Liver (tissue), 3 donors: ENCODE data around the gene SLC16A10.

ENCODE experiments used
- CTCF ChIP-seq: fragments of 150-350 bp; IDR thresholded peaks from 2 replicates; pipeline ENCODE4 v1.5.1; 2017; ENCODE audit warnings: improper control_type of control experiment, low read depth, low read length; ENCODE audit not compliant: missing input control
- GABPA ChIP-seq, 2 donors: IDR thresholded peaks in 1 of 2; conservative IDR thresholded peaks in 1 of 2; 2 replicates each; pipeline ENCODE4 v1.6.1; 2016; ENCODE audit warnings: antibody characterized with exemption in 2 of 2, mild to moderate bottlenecking in 1 of 2, moderate library complexity in 1 of 2
- JUND ChIP-seq, 2 donors: IDR thresholded peaks; 2 replicates each; pipeline ENCODE4 v1.6.1; 2016; ENCODE audit warnings: antibody characterized with exemption in 2 of 2
- REST ChIP-seq: IDR thresholded peaks from 2 replicates; pipeline ENCODE4 v1.6.1; 2016; ENCODE audit warnings: antibody characterized with exemption, mild to moderate bottlenecking
- TAF1 ChIP-seq: conservative IDR thresholded peaks from 2 replicates; pipeline ENCODE4 v1.6.1; 2016; ENCODE audit warnings: antibody characterized with exemption, mild to moderate bottlenecking
- donor health status: healthy.
- donor health status: healthy.

- TF ChIP-seq JUND (IDR thresholded peaks at IDR 0.05) (no peak), TAF1 (no peak), CTCF (no peak), REST (no peak), GABPA (IDR thresholded peaks at IDR 0.05 in 1 of 2, conservative IDR thresholded peaks at IDR 0.05 in 1 of 2) (no peak)
Measured at GRCh38 chr6:111204305-111204704, 117.0 kb downstream of the SLC16A10 start.
